GM18867 (cell line): ENCODE measurements around the gene MRPL1.
"Not testable (repeated sequence)": the region's sequence is repeated elsewhere in the genome, so short reads cannot be mapped to it uniquely, and the experiment has no call there.

Experiments used
- ATAC-seq: cut with Tn5 transposase; IDR thresholded peaks from one replicate; pipeline ENCODE4 v1.9.1; 2021; ENCODE audit warnings: mild to moderate bottlenecking, moderate library complexity; ENCODE audit not compliant: unreplicated experiment

The MRPL1 gene

DNA sequence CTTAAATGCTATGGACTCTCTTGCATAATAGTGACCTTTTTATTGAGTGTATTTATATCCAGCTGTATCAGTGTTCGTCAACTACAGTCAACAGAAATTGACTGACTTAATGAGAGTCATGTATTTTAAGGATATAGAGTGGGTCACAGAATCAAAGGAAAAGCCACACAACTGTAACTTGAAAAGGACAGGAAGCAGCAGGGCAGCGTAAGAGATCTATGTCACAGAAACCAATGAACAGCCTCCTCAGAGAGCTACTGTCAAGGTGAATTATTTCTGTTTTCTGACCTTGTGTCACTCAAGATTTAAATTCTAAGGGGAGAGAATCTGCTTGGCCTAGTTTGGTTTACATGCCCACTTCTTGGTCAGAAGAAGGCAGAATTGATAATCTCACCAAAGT lies 100.4 kb downstream of the MRPL1 start:
- ATAC-seq = no peak

DNA sequence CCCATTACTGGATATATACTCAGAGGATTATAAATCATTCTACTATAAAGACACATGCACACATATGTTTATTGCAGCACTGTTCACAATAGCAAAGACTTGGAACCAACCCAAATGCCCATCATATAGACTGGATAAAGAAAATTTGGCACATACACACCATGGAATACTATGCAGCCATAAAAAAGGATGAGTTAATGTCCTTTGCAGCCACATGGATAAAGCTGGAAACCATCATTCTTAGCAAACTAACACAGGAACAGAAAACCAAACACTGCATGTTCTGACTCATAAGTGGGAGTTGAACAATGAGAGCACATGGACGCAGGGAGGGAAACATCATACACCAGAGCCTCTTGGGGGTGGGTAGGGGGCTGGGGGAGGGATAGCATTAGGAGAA lies 111.0 kb downstream of the MRPL1 start:
- ATAC-seq = not testable (repeated sequence)

DNA sequence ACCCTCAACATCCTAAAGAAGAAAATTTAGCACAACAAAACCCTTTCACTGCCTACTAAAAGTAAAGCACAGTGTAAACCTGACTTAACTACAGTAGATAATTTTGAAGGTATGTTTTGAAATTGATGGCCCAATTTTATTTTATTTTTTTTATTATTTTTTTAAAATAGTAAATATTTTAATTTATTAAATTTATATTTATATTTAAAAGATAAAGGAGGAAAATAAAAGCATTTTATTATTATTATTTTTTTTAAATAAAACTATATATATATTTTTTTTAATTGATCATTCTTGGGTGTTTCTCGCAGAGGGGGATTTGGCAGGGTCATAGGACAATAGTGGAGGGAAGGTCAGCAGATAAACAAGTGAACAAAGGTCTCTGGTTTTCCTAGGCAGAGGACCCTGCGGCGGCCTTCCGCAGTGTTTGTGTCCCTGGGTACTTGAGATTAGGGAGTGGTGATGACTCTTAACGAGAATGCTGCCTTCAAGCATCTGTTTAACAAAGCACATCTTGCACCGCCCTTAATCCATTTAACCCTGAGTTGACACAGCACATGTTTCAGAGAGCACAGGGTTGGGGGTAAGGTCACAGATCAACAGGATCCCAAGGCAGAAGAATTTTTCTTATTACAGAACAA lies 120.4 kb downstream of the MRPL1 start:
- not testable (repeated sequence) for ATAC-seq

DNA sequence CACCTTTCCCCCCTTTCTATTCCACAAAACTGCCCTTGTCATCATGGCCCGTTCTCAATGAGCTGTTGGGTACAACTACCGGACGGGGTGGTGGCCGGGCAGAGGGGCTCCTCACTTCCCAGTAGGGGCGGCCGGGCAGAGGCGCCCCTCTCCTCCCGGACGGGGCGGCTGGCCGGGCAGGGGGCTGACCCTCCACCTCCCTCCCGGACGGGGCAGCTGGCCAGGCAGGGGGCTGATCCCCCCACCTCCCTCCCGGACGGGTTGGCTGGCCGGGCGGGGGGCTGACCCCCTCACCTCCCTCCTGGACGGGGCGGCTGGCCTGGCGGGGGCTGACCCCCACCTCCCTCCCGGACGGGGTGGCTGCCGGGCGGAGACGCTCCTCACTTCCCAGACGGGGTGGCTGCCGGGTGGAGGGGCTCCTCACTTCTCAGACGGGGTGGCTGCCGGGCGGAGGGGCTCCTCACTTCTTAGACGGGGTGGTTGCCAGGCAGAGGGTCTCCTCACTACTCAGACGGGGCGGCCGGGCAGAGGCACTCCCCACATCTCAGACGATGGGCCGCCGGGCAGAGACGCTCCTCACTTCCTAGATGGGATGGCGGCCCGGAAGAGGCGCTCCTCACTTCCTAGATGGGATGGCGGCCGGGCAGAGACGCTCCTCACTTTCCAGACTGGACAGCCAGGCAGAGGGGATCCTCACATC lies 121.1 kb downstream of the MRPL1 start:
- ATAC-seq = not testable (repeated sequence)

DNA sequence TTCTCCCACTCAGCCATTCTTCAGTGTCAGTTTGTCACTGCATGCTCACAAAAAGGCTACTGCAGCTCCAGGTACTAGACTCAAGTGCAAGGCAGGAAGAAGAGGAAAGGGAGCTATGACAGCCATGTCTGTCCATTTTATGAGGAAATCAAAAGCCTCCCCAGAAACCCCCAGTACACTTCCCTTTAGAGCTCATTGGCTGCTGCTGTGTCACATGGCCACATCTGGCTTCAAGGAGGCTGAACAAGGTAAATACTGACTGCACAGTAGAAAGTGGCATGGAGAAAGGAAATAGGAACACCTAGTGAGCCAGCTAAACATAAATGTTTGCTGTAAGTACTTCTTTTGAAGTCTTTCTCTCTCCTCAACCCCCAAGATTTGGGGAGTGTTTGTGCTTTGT lies 127.3 kb downstream of the MRPL1 start:
- ATAC-seq = no peak

DNA sequence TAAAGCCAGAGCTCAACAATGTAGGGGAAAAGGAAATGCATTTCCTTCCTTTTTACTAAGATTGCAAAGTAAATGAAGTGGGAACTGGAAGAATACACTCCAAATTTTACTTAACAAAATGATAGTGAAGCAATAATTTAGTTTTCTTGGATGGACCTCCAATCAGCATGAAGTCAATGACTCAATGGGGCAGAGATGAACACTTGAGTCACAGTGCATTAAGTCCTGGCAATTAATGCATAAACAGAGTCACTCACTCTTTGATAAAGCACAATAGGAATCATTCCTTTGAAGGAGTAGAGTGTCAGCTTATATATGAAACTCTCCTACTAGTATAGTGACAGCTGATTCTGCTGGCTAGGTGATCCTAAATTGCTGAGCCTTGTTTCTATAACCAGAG lies 127.8 kb downstream of the MRPL1 start:
- ATAC-seq = no peak

DNA sequence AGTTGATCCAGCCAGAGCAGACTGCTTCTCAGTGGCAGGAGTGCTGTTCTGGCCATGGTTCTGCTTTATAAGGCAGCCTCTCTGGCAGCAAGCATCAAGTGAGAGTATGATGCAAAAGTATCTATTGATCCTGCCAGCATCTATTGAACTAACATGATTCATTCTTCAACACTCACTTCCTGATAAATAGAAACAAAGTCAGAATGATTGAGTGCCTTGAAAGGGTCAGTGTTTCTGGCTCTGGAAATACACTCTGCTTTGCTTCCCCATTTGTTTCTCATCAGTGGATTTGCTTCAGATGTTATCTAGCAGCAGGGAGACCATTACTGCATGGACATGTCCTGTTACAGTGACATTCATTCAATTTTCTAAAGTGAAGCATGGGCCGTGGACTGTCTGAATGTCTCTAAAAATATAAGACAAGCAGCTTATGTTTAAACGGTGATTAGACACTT lies 128.3 kb downstream of the MRPL1 start:
- no peak for ATAC-seq

DNA sequence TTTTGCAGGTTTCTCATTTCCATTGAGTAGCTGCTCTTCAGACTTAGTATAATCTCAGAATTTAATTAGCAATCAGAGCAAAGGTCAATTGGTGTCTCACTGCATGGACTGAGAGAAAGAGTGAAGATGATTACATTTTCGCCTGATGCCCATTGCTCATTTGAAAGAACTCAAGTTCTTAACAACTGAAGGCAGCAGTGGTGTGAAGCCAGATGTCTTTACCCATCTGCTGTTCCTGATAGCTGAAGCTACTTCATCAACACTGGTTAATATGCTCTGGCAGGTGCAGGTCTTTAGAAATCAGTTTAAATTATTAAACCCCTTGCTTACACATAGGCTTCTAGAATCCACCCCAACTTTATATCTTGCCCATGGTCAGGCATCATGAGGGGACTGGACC lies 130.0 kb downstream of the MRPL1 start:
- ATAC-seq = no peak

DNA sequence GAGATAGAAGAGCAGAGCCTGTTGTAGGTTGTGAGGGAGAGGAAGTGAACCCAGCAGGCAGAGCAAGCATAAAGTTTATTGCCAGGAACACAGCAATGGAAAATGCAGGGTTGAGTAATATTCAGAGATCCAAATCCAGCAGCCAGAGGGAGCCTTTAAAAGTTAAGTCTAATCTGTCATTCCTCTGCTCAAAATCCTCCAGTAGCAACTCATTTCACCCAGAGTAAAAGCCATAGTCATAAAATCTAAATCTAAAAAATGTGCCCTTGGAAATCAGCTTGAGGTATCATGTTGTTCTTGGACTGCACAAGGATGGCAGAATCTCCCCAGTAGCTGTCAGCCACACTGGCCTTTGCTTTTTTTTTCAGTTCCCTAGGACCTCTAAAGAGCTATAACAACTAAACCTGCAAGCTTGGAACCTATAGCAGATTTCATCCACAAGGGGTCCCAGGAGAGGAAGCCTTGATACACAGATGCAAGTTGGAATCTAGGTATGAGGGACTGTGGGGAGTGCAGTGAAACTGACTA lies 131.6 kb downstream of the MRPL1 start:
- peak; percentile 79 for ATAC-seq

DNA sequence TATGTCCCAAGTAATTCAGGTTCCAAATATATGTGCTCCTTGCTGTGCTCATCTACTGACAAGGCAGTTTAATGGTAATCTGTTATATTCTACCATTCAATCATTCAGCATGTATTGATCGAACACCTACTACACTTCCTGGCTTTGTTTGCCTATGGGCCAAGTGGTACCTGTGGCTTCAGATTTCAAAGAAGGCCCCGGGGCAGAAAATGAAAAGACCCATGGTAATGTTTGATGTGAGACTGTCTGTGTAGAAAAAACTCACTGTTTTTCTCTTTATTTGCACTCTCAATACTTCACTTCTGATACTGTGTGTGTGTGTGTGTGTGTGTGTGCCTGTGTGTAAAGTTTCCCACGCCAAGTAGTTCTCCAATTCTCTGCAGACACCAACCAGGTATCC lies 133.4 kb downstream of the MRPL1 start:
- ATAC-seq = no peak

DNA sequence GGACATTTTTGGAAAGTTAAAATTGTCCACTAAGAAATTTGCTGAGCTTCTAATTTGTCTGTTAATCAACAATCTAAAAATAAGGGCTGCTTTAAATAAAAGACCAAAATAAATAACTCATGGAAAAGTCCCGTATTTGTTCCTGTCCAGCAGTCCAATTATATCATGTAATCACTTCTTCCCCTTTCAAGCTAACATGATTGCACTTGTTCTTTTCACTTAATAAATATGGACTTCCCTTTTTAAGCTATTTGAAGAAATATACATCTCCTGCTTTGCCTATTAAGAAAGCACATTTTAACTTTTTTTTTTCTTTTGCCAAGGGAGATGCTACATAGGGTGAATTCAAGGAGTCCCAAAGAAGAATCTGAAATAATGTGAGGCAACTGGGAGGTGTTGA lies 138.9 kb downstream of the MRPL1 start:
- ATAC-seq = no peak

DNA sequence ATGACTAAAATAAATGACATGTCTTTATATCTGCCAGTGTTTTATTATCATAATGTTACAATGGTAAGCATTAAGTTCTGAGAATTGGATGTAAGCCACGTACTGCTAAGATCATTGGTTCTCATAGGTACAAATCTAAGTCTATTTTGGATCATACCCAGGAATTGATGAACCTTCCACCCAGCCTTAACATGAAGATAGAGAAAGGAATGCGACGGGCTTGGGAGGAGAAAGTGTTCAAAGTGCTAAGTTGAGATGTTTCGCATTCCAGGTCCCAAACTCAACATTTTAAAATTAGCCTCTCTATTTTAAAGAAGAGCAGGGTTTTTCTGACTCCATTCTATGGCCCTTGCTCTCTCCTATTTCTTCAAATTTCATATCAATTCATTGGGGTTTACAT lies 139.6 kb downstream of the MRPL1 start:
- no peak for ATAC-seq
